Upper lobe of right lung (tissue), 1 donor: ENCODE results near the gene CDC42EP2. TPM values are rescaled to one million over a fixed set of nuclear protein-coding genes. Genes with fewer than 3 reads are reported as not detected.
A peak's percentile ranks its signal among the peaks of the same experiment; 100 is the strongest.

Source experiments
- ATAC-seq: fragments of 200-7000 bp; cut with Tn5 transposase; one replicate; pipeline ENCODE4 v1.9.1; 2020; ENCODE audit warnings: mild to moderate bottlenecking, moderate library complexity
- DNase-seq: peaks from one replicate; pipeline ENCODE4 v3.0.0-alpha.2; 2020
- H3K27ac ChIP-seq: fragments of 200-600 bp; one replicate; pipeline ENCODE4 v1.8.0; 2022
- H3K27me3 ChIP-seq: fragments of 200-600 bp; one replicate; pipeline ENCODE4 v1.8.0; 2022; ENCODE audit warnings: mild to moderate bottlenecking
- H3K36me3 ChIP-seq: fragments of 200-600 bp; one replicate; pipeline ENCODE4 v1.8.0; 2022
- H3K4me1 ChIP-seq: fragments of 200-600 bp; one replicate; pipeline ENCODE4 v1.8.0; 2022
- H3K4me3 ChIP-seq: fragments of 200-600 bp; one replicate; pipeline ENCODE4 v1.8.0; 2022; ENCODE audit warnings: mild to moderate bottlenecking
- H3K9me3 ChIP-seq: fragments of 200-600 bp; one replicate; pipeline ENCODE4 v1.8.0; 2022
- intact Hi-C: fragments of 100-400 bp; cut with DNase I; formaldehyde crosslinking; loops from one replicate; pipeline ENCODE4 v1.11.0; 2022
- total RNA-seq: library from RNA; stranded (reverse); fragmentation: NEBNext Ultra II Directional; extraction: Animal tissue kit (Norgen Biotek cat#: 25700); gene quantifications from one replicate; pipeline ENCODE4 v1.2.1, GENCODE V29; 2021
- TF ChIP-seq, protein P1 (sequence below): fragments of 200-600 bp; IDR thresholded peaks from one replicate; pipeline ENCODE4 v1.8.0; 2022; ENCODE audit warnings: antibody characterized with exemption
- donor health status: DM: no; HTN: yes; CAD: no; lungs with severe emphysema.

The CDC42EP2 gene
- total RNA-seq, 1 donor from 2014 or later = 27.5 TPM

DNA sequence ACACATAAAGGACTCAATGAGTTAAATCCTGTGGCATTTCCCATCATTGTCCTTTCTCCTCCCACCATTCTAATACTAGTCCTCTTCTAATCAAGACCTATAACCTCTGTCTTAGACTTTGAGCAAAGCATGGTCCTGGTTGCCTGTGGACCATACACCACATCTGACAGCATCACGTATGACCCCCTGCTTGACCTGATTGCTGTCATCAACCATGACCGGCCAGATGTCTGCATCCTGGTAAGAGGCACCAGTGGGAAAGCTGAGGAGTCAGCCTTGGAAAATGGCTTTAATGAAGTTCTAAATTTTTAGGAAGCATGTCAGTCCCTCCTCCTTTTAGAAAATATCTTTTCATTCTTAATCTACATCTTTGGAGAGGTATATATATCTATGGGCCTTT is 27.1 kb upstream of the CDC42EP2 start:
- no peak overlapping the region for H3K27ac ChIP-seq
- H3K4me3 ChIP-seq = no peak overlapping the region
- no peak for DNase-seq
- TF ChIP-seq, protein P1, sequence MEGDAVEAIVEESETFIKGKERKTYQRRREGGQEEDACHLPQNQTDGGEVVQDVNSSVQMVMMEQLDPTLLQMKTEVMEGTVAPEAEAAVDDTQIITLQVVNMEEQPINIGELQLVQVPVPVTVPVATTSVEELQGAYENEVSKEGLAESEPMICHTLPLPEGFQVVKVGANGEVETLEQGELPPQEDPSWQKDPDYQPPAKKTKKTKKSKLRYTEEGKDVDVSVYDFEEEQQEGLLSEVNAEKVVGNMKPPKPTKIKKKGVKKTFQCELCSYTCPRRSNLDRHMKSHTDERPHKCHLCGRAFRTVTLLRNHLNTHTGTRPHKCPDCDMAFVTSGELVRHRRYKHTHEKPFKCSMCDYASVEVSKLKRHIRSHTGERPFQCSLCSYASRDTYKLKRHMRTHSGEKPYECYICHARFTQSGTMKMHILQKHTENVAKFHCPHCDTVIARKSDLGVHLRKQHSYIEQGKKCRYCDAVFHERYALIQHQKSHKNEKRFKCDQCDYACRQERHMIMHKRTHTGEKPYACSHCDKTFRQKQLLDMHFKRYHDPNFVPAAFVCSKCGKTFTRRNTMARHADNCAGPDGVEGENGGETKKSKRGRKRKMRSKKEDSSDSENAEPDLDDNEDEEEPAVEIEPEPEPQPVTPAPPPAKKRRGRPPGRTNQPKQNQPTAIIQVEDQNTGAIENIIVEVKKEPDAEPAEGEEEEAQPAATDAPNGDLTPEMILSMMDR = no peak
- ATAC-seq = no peak
- intact Hi-C loops = no loop called here
- H3K36me3 ChIP-seq = peaks cover 16% of the 10 kb centered on the region
- H3K4me1 ChIP-seq = peaks cover 35% of the 10 kb centered on the region
- H3K9me3 ChIP-seq = no peaks in the 10 kb centered on the region
- H3K27me3 ChIP-seq = no peaks in the 10 kb centered on the region

DNA sequence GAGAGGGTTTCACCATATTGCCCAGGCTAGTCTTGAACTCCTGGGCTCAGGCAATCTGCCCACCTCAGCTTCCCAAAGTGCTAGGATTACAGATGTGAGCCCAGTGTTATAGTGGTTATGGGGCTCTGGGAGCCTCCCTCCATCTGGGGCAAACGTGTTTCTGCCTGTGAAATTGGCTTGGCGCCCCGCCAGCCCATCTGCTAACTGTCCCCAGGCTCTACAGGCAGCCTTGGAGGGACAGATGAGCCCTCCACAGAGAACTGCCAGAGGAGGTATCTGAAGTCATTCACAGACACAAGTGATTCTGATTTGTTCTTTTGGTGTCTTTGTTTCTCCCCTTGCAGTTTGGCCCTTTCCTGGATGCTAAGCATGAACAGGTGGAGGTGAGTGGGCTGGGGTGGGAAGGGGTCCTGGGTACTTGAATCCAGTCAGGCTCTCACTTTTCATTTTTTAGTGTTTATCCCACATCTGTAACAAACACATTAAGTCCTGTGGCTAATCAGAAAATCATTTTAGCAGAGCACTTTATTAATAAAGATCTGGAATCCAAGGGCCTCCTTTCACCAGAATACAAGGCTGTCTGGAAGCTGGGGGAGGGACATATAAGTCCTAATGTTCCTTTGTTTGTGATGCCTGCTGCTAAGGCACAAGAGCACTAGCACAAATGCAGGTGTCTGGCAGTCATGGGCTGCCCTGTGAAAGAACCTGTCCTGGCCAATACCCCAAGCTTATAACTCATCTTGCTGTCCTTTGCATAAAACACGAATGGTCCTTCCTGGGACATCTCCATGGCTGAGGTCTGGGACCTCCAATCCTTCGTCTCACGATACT is 25.7 kb upstream of the CDC42EP2 start:
- DNase-seq (no peak), ATAC-seq (no peak)
- Histone ChIP-seq H3K27me3 (no peaks in the 10 kb centered on the region), H3K9me3 (no peaks in the 10 kb centered on the region), H3K4me3 (no peak overlapping the region), H3K27ac (peak overlapping the region; percentile 89), H3K36me3 (peaks cover 13% of the 10 kb centered on the region), H3K4me1 (peaks cover 45% of the 10 kb centered on the region)
- intact Hi-C loops = no loop called here
- TF ChIP-seq, protein P1 = no peak

DNA sequence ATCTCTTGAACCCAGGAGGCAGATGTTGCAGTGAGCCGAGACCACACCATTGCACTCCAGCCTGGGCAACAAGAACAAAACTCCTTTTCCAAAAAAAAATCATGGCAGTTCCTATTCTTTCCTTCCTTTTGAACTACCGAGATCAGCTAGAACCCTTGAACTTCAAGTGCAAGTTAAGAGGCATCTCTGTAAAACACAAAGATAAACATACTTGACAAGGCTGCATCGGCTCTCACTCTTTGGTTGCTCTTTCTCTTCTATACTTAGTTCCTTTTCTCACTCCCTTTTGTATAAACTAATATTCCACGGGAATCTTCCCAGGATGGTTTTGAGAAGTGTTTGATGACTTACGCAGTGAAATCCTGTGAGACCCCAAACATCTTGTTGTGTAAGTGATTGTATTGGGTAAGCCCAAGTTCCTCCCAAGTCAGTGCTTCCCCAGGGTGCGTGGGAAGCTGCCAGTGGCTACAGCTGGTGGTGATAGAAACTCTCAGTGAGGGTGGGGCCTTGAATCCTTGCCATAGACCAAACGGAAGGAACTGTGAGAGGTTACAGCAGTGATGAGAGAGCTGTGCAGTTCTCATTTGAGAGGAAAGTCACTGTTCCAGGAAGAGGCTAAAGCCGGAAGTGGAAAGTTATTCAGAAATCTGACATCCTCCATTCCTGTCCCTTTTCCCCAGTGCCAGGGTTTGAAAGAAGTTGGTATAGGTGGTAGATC is 24.1 kb upstream of the CDC42EP2 start:
- peak overlapping the region; percentile 89 for H3K27ac ChIP-seq
- H3K27me3 ChIP-seq = no peaks in the 10 kb centered on the region
- intact Hi-C loops = no loop called here
- peaks cover 56% of the 10 kb centered on the region for H3K4me1 ChIP-seq
- H3K4me3 ChIP-seq = no peak overlapping the region
- H3K9me3 ChIP-seq = no peaks in the 10 kb centered on the region
- peaks cover 18% of the 10 kb centered on the region for H3K36me3 ChIP-seq
- TF ChIP-seq, protein P1 = no peak
- DNase-seq (peak; percentile 91), ATAC-seq (peak; percentile 96)

DNA sequence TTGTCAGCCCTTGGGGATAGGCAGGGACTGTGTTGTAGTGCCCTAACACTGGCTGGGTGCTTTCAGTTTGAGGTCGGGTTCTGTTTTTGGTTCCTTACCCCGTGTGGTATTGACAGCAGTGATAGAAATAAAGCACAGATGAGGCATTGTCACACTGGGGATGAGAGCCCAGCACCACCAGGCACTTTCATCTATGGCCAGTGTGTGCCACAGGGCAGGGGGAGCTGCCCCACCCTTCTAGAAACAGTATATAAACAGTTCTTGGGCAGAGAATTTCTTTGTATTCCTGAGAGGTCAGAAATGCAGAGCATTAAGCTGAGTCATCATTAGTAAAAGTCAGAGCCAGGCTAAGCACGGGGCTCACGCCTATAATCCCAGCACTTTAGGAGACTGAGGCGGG is 23.1 kb upstream of the CDC42EP2 start:
- Histone ChIP-seq H3K27ac (peak overlapping the region; percentile 89), H3K4me3 (peak overlapping the region; percentile 35), H3K36me3 (peaks cover 20% of the 10 kb centered on the region), H3K4me1 (peaks cover 56% of the 10 kb centered on the region), H3K9me3 (no peaks in the 10 kb centered on the region), H3K27me3 (no peaks in the 10 kb centered on the region)
- intact Hi-C loops = no loop called here
- DNase-seq = no peak
- ATAC-seq = peak; percentile 13
- TF ChIP-seq, protein P1 = no peak

DNA sequence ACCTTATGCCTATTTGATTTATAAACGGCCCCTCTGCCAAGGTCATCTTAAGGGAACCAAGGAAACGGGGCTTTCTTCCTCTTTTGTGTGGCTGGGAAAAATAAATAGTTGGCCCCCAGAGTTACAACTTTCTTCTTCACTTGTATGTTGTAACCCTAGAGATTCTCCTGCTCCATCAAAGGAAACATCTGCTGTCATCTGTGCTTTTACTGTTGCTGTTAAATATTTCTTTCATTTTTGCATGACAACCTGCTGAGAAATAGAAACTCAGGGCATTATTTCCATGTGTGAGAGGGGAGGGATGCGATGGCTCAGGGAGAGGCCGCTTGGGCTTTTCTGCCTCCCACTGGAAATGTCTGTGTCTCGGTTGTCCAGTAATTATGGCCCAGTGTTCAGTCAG is 21.8 kb upstream of the CDC42EP2 start:
- intact Hi-C loops = no loop called here
- H3K4me1 ChIP-seq = peaks cover 64% of the 10 kb centered on the region

More for the DNA sequence above, 21.8 kb upstream of the CDC42EP2 start:
- TF ChIP-seq, protein P1 = no peak
- DNase-seq (no peak), ATAC-seq (no peak)
- Histone ChIP-seq H3K9me3 (no peaks in the 10 kb centered on the region), H3K27ac (peak overlapping the region; percentile 89), H3K4me3 (no peak overlapping the region), H3K27me3 (no peaks in the 10 kb centered on the region), H3K36me3 (peaks cover 14% of the 10 kb centered on the region)
